Activated CD4-positive, alpha-beta T cell treated with anti-CD3 and anti-CD28 coated beads, Interleukin-2, amount 50 U/mL, for 4 hours (primary cell): ENCODE data around the gene GTF3C6.
"Not testable (repeated sequence)": the region's sequence is repeated elsewhere in the genome, so short reads cannot be mapped to it uniquely, and the experiment has no call there.

Source experiments
- DNase-seq, 2 experiments: peaks; one replicate each; pipeline ENCODE4 v3.0.0-alpha.2; 2020

GTF3C6 gene

DNA sequence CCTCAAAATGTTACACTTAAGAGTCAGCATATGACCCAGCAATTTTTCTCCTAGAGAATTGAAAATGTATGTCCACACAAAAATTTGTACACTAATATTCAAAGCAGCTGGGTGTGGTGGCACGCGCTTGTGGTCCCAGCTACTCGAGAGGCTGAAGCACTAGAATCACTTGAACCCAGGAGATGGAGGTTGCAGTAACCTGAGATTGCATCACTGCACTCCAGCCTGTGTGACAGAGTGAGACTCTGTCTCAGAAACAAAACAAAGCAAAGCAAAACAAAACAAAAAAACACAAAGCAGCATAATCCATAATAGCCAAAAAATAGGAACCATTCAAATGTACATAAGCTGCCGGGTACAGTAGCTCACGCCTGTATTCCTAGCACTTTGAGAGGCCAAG, 21.7 kb downstream of the GTF3C6 start:
- no peak for DNase-seq

DNA sequence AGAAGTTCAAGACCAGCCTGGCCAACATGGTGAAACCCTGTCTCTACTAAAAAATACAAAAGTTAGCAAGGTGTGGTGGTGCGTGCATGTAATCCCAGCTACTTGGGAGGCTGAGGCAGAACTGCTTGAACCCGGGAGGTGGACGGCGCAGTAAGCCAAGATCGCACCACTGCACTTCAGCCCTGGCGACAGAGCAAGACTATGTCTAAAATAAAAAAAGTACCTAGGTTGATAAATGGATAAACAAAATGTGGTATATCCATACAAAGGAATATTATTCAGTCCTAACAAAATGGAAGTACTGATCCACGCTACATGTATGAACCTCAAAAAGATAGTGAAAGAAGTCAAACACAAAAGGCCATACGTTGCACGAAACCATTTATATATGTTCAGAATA, 22.1 kb downstream of the GTF3C6 start:
- no peak for DNase-seq

DNA sequence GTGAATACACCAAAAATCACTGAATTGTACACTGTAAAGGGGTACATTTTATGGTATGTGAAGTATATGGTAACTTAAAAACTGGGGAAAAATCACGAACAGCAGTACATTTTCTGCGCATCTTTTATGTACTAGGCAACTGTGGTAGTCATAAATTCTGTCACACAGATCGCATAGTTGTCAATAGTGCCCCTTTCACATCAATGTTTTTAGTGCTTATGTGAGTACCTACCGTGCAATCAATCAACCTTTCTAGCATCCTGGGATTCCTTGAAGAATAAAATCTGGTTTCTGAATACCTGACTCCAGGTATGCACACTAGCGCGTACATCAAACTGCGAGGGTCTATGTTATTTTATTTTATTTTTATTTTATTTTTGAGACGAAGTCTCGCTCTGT, 22.7 kb downstream of the GTF3C6 start:
- DNase-seq, result no peak

DNA sequence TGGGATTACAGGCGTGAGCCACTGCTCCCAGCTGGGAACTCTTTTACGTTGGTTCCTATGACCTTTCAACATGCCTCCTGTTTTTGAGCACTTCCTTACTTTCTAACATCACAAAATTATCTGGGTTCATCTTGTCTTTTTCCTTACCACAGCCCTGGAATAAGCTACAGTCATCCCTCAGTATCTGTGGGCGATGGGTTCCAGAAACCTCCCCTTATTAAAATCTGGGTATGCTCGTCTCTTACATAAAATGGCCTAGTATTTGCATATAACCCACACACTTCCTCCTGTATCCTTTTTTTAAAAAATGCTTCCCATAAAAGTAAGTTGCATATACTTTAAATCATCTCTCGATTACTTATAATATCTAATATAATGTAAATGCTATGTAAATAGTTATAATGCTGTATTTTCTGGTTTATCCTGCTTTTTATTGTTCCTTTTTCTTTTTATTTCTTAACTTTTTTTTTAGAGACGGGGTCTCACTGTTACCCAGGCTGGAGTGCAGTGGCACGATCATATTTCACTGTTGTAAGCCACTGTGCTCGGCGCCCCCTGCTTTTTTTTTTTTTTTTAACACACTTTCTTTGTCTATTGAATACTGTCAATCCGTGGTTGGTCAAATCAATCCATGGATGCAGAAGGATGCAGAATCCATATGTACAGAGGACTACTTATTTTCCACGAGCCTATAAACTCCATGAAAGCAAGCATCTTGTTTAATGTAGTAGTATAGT, 32.5 kb downstream of the GTF3C6 start:
- DNase-seq, result no peak

DNA sequence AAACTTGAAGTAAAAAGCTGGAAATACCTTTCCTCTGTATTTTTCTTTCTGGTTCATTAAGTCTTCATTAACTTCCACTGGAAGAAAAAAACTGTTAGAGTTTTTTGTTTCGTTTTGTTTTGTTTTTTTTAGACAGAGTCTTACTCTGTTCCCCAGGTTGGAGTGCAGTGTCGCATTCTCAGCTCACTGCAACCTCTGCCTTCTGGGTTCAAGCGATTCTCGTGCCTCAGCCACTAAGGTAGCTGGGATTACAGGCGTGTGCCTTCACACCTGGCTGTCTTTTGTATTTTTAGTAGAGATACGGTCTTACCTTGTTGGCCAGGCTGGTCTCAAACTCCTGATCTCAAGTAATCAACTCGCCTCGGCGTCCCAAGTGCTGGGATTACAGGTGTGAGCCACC, 38.2 kb downstream of the GTF3C6 start:
- no peak for DNase-seq

DNA sequence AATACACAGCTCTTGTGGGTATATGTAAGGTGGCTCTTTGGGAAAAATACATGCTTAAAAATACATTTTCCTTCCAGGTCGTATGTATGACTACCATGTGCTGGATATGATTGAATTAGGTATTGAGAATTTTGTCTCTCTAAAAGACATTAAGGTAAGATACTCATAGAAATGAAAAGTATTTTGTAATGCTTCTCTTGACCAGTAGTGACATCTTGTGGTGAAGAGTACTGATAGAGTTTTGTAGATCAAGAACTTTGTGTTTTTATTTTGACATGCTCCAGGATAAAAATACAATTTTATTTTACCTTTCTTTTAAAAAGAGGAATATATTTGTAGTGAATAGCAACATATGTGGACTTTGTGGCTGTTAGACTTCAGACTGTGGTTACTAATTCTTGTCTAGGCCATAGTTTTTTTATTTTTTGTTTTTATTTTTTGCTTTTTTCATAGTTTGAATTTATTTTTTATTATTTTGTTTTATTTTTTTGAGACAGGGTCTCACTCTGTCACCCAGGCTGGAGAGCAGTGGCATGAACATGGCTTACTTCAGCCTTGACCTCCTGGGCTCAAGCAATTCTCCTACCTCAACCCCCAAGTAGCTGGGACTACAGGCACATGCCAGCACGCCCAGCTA, 41.2 kb downstream of the GTF3C6 start:
- no peak for DNase-seq

DNA sequence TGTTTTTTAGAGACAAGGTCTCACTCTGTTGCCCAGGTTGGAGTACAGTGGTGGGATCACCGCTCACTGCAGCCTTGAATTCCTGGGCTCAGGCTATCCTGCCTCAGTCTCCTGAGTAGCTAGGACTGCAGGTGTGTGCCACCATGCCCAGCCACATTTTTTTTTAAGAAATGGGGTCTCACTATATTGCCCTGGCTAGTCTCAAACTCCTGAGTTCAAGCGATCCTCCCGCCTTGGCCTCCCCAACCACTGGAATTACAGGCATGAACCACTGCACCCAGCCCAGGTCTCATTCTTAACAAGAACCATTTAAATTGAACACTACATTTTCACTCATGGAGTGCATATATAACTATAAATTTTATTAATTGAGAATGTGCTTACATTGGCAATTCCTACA, 43.8 kb downstream of the GTF3C6 start:
- DNase-seq, result no peak

DNA sequence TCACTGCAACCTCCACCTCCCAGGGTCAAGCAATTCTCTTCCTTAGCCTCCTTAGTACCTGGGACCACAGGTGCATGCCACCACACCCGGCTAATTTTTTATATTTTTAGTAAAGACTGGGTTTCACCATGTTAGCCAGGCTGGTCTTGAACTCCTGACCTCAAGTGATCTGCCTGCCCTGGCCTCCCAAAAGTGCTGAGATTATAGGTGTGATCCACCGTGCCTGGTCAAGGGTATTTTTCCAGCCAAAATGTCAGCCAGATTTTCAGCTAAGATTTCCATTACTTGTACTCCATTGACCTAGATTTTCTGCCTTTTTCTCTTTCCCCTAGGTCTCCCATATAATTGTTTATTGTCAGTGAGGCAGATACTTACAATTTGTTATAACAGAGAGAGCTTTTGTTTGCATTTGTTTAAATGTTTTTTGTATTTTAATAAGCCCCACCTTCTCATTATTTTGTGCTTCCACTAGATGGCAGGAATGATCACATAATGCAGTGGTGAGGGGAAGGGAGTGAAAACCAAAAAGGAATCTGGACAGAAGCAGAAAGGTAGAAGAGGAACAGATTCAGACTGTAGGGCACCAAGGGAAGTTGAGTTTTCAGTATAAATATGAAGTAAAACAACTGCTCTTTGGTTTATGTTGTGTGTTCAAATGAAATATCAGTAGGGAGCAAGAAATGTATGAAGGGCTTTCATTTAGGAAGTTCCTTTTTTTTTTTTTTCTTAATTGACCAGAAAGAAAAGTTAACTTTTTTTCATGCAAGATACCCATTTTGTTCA, 53.0 kb downstream of the GTF3C6 start:
- DNase-seq, result no peak

DNA sequence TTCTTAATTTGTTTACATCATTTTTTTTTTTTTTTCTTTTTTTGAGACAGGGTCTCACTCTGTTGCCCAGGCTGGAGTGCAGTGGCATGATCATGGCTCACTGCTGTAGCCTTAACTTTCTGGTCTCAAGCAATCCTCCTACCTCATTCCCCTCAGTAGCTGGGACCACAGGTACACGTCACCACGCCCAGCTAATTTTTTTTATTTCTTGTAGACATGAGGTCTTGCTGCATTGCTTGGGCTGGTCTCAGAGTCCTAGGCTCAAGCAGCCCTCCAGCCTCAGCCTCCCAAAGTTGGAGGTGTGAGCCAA, 53.6 kb downstream of the GTF3C6 start:
- DNase-seq, result no peak

DNA sequence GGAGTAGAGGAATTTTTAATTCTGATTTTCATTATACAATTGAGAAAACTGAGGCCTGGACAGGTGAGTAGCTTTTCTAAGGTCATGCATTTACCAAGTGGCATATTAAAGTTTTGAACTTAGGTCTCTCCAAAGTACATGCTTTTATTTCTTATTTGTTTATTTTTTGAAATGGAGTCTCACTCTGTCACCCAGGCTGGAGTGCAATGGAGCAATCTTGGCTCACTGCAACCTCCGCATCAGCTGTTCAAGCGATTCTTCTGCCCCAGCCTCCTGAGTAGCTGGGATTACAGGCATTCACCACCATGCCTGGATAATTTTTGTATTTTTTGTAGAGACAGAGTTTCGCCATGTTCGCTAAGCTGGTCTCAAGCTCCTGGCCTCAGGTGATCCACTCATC, 54.0 kb downstream of the GTF3C6 start:
- DNase-seq, result not testable (repeated sequence)

DNA sequence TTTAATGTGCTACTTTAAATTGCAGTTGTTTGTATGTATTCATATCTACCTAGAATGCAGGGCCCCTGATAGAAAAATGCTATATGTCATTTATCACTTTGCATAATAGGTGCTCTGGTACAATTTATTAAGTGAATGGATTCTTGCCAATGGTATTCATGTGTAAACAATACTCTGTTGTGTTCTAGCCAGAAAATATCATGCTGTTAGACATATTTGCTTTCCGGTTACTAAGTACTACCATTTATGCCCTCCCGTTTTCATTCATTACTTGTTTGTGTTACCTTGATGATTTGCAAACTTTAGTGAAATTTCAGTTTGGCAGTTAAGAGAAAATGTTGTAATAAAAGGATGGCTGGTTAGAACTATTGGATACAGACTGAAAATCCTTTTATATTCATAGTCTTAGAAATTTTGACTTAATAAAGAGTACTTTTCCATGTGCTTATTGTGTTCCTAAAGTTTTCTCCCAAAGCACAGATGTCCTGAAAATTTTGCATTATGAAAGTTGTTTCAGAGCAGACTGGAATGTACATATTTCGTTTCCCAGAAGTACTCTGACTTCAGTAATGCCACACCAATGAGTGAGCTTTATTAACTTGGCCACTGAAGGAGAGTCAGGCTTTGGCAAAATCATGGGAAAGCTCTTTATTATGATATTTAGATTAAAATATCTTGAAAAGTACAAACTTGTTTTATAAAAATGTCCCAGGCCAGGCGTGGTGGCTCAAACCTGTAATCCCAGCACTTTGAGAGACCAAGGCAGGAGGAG, 54.8 kb downstream of the GTF3C6 start:
- no peak for DNase-seq

DNA sequence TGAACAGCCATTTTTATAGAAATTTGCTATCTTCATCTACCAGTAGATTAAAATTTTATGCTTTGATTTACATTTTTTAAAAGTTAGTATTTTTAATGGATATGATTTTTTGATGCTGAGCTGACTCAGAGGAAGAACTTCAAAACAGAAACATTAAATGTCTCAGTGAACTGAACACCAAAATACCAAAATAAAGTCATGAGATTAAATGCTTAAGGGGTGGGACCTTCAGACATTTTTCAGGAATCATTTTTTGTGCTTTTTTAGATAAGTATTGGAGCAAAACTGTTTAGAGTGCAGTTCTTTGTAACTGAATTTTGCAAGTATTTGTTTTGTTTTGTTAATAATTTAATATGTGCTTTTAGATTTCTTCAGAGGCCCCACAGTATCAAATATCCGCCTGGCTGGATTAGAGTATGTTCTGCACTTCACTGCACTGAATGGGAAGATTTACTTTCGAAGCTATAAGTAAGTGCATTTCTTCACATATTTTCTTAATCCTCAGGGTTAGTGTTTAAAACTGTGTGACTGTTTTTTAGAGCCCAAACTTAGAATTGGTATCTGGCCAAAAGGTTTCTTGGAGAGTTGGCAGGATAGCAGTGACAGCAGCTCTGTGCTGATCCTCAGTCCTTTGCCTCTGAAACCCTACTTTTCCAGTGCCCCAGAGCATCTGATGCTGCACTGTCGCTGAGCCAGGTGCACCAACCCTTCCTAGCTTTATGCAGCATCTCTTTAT, 57.1 kb downstream of the GTF3C6 start:
- no peak for DNase-seq

DNA sequence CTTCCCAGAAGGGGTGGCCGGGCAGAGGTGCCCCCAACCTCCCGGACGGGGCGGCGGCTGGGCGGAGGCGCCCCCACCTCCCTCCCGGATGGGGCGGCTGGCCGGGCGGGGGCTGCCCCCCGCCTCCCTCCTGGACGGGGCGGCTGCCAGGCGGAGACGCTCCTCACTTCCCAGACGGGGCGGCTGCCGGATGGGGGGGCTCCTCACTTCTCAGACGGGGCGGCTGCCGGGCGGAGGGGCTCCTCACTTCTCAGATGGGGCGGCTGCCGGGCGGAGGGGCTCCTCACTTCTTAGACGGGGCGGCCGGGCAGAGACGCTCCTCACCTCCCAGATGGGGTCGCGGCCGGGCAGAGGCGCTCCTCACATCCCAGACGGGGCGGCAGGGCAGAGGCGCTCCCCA, 58.7 kb downstream of the GTF3C6 start:
- not testable (repeated sequence) for DNase-seq
